Small intestine (tissue), 7 donors: Measurements from ENCODE around the gene PCDHGA1. TPM values are rescaled to one million over a fixed set of nuclear protein-coding genes. Genes with fewer than 3 reads are reported as not detected.

Experiments
- DNase-seq, 2 donors: peaks; one replicate each; pipeline versions ENCODE4 v3.0.0 to v3.0.0-alpha.2; 2013
- FAIRE-seq: peaks from 2 replicates; lab custom pipeline; 2012; peaks lifted over from hg19 to GRCh38; lab: Jason Lieb, UNC
- H3K27ac ChIP-seq, 3 donors: one replicate each; pipeline ENCODE4 v1.5.1; 2013; ENCODE audit warnings: low read length in 2 of 3, mild to moderate bottlenecking in 2 of 3, control low read depth in 1 of 3, inconsistent platforms in 1 of 3, low read depth in 1 of 3, moderate library complexity in 1 of 3
- H3K27me3 ChIP-seq, 3 donors: one replicate each; pipeline ENCODE4 v1.6.1; 2013; ENCODE audit warnings: low read length in 3 of 3, inconsistent platforms in 1 of 3; ENCODE audit not compliant: control insufficient read depth in 3 of 3, insufficient read depth in 3 of 3
- H3K36me3 ChIP-seq, 3 donors: one replicate each; pipeline ENCODE4 v1.6.1; 2013; ENCODE audit warnings: low read length in 3 of 3, inconsistent platforms in 1 of 3, low read depth in 1 of 3, mild to moderate bottlenecking in 1 of 3, moderate library complexity in 1 of 3; ENCODE audit not compliant: control insufficient read depth in 3 of 3, insufficient read depth in 2 of 3
- H3K4me1 ChIP-seq, 3 donors: one replicate each; pipeline ENCODE4 v1.6.1; 2013; ENCODE audit warnings: low read length in 2 of 3, inconsistent platforms in 1 of 3, low read depth in 1 of 3, mild to moderate bottlenecking in 1 of 3, moderate library complexity in 1 of 3; ENCODE audit not compliant: control insufficient read depth in 3 of 3, insufficient read depth in 2 of 3
- H3K4me3 ChIP-seq, 3 donors: one replicate each; pipeline ENCODE4 v1.5.1; 2013; ENCODE audit warnings: low read length in 3 of 3, control low read depth in 1 of 3, inconsistent platforms in 1 of 3, low read depth in 1 of 3, mild to moderate bottlenecking in 1 of 3, moderate library complexity in 1 of 3
- H3K9me3 ChIP-seq, 2 donors: one replicate each; pipeline ENCODE4 v1.6.1; 2013; ENCODE audit warnings: low read depth in 1 of 2, low read length in 1 of 2; ENCODE audit not compliant: control insufficient read depth in 2 of 2, insufficient read depth in 1 of 2
- WGBS, 3 donors: extraction: QIAGEN DNeasy Blood & Tissue Kit; methylation state at CpG; one replicate each; pipeline ENCODE4 v1.1.7; 2013; 5-methylcytosine and 5-hydroxymethylcytosine counted together
- polyA plus RNA-seq, 4 donors: library from polyadenylated mRNA; stranded (reverse) in 3 of 4; unstranded in 1 of 4; fragments of 200-250 nt in 3 of 4; fragments of 120-200 nt in 1 of 4; gene quantifications; one replicate each; pipeline versions ENCODE4 v1.2.1 to v1.2.3, GENCODE V29; 2013
- donor health status: healthy with polysubstance abuse.
- donor health status: control.
- donor health status: control.
- donor health status: Bipolar disorder and iron deficiency.
- donor health status: healthy.

PCDHGA1 gene
- polyA plus RNA-seq, 4 donors: 0.10 to 0.27 (median 0.13) TPM; not detected in 1

DNA sequence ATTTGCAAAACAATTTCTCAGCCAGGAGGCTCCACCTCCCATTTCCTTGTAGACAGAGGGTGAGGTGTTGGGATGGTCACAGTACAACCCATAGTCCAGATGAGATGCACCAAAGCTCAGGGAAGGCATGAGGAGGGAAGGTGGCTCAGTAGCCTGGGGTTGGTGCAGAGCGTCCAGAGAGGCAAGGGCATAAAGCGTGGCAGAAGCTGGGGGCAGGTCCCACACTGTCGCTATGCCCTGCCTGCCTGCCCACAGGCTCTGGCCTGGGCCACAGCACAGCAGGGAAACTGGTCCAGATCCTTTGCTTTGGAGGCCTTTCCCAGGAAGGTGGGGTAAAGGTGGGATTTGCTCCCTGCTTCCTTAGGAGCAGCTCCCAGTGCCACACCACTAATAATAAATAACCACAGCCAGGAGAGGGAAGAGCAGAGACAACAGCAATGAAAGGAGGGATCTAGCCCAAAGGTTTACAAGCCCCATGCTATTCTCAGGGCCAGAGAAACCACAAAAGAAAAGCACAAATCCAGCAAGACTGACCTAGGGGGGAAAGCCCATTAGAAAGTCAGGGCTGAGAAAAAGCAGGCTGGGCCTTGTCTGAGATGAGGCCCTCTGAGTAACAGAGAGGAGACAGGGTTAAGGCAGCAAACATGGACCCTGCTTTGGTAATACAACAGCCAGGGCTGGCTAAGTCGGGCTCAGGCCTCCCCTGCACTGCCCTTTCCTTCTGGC is 185.8 kb downstream of the PCDHGA1 start:
- WGBS, 3 donors: 85 to 92% (median 86%) methylated on average over 4 of the region's 4 CpGs
- no peak overlapping the region for H3K4me3 ChIP-seq
- H3K36me3 ChIP-seq: peaks cover 0 to 57% (median 22%) of the 10 kb centered on the region in 3 donors
- no peak for FAIRE-seq
- H3K27ac ChIP-seq: no peak overlapping the region
- no peak for DNase-seq
- H3K27me3 ChIP-seq: peaks cover 0 to 2% (median 0%) of the 10 kb centered on the region in 3 donors
- peaks cover 0 to 18% (median 0%) of the 10 kb centered on the region in 3 donors for H3K4me1 ChIP-seq
- H3K9me3 ChIP-seq: no peaks in the 10 kb centered on the region

DNA sequence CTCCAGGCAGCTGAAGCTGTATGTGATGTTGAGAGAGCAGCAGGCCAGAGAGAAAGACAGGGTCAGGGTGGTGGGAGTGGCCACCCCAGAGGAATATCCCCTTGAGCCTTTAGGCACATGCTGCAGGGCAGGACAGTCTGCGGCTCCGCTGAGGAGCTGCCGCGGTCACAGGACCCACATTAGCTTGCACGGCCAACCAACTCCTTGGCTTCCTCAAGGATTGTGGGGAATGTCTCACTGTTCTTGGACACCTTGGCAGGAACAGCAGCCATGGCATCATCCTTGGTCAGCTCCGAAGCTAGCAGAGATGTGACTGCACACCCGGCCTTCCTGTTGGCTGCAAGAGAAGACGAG is 186.3 kb downstream of the PCDHGA1 start:
- H3K4me3 ChIP-seq: no peak overlapping the region
- no peak for DNase-seq
- peaks cover 0 to 52% (median 25%) of the 10 kb centered on the region in 3 donors for H3K36me3 ChIP-seq
- peaks cover 0 to 23% (median 0%) of the 10 kb centered on the region in 3 donors for H3K4me1 ChIP-seq
- WGBS, 3 donors: 88 to 98% (median 93%) methylated on average over 8 of the region's 8 CpGs
- H3K27ac ChIP-seq: no peak overlapping the region
- no peaks in the 10 kb centered on the region for H3K9me3 ChIP-seq
- FAIRE-seq: no peak
- H3K27me3 ChIP-seq: peaks cover 0 to 2% (median 0%) of the 10 kb centered on the region in 3 donors

DNA sequence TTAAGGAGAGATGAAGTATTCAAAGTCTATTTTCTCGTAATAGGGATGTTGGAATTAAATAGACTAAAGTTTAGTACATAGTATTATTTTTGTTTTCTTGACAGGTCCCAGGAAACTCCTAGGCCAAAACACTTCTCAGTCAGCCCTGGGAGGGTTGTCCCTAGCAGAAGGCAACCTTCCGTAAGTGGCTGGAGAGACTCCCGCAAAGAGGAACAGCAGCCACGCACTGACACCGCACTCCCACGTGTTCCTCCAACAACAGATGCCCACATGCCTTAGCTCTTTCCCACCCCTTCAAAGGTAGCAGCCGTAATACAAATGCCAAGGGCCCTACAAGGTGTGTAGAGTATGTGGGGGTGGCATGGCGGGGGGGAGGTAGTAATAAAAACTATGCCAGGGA is 187.0 kb downstream of the PCDHGA1 start:
- Histone ChIP-seq H3K36me3 (peaks cover 4 to 47% (median 26%) of the 10 kb centered on the region in 3 donors), H3K27me3 (peaks cover 0 to 2% (median 0%) of the 10 kb centered on the region in 3 donors), H3K4me3 (no peak overlapping the region), H3K4me1 (peaks cover 0 to 24% (median 2%) of the 10 kb centered on the region in 3 donors), H3K9me3 (no peaks in the 10 kb centered on the region), H3K27ac (no peak overlapping the region)
- no peak for DNase-seq
- WGBS, 3 donors: 86 to 98% (median 95%) methylated on average over 8 of the region's 8 CpGs
- FAIRE-seq: no peak

DNA sequence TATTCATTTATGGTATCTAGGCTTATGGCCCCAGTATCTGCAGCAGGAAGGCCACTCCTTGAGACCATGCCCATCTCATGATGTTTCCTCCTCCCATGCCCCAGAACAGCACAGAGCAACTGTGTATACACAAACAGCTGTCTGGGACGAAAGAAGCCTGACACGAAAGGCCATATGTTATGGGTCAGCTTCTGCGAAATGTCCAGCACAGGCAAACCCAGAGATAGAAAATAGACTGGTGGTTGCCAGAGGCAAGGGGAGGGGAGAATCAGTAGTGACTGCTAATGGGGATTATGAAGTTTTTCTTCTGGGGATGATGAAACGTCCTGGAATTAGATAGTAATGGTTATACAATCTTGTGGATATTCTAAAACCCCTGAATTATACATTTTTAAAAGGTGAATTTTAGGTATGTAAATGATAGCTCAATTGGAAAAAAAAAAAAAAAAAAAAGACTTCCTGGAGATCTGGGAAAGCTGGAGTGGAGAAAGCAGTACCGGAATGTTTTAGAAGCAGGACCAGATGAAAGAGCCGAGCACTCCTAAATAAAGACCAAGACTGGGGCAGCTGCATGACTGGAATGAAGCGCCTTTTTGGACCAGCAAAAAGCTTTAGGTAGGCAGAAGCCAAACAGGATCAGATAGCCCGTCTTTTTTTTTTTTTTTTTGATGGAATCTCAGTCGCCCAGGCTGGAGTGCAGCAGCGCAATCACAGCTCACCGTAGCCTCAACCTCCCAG is 187.7 kb downstream of the PCDHGA1 start:
- FAIRE-seq (no peak), DNase-seq (no peak)
- H3K4me1 ChIP-seq: peaks cover 0 to 21% (median 2%) of the 10 kb centered on the region in 3 donors
- H3K27me3 ChIP-seq: peaks cover 0 to 2% (median 0%) of the 10 kb centered on the region in 3 donors
- WGBS, 3 donors: 81 to 92% (median 91%) methylated on average over 11 of the region's 11 CpGs
- H3K9me3 ChIP-seq: no peaks in the 10 kb centered on the region
- no peak overlapping the region for H3K4me3 ChIP-seq
- H3K36me3 ChIP-seq: peaks cover 4 to 47% (median 29%) of the 10 kb centered on the region in 3 donors
- H3K27ac ChIP-seq: no peak overlapping the region

DNA sequence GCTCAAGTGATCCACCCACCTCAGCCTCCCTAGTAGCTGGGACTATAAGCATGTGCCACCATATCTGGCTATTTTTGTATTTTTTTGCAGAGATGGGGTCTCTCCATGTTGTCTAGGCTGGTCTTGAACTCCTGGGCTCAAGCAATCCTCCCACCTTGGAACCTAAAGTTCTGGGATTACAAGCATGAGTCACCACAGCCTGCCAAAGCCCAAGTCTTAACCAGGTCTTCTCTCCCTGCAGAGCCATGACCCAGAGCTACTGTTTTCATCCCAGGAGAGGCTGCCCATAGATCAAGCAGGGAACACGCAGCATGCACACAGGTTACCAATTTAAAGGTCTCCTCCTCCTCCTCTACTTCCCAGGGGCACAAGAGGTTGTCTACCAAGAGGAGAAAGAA is 188.3 kb downstream of the PCDHGA1 start:
- DNase-seq (no peak), FAIRE-seq (no peak)
- H3K27ac ChIP-seq: no peak overlapping the region
- no peaks in the 10 kb centered on the region for H3K9me3 ChIP-seq
- H3K4me1 ChIP-seq: peaks cover 0 to 15% (median 2%) of the 10 kb centered on the region in 3 donors
- peaks cover 0 to under 1% (median 0%) of the 10 kb centered on the region in 3 donors for H3K27me3 ChIP-seq
- H3K4me3 ChIP-seq: no peak overlapping the region
- H3K36me3 ChIP-seq: peaks cover 7 to 49% (median 29%) of the 10 kb centered on the region in 3 donors
- WGBS, 3 donors: 93 to 100% (median 100%) methylated on average over 1 of the region's 1 CpG

DNA sequence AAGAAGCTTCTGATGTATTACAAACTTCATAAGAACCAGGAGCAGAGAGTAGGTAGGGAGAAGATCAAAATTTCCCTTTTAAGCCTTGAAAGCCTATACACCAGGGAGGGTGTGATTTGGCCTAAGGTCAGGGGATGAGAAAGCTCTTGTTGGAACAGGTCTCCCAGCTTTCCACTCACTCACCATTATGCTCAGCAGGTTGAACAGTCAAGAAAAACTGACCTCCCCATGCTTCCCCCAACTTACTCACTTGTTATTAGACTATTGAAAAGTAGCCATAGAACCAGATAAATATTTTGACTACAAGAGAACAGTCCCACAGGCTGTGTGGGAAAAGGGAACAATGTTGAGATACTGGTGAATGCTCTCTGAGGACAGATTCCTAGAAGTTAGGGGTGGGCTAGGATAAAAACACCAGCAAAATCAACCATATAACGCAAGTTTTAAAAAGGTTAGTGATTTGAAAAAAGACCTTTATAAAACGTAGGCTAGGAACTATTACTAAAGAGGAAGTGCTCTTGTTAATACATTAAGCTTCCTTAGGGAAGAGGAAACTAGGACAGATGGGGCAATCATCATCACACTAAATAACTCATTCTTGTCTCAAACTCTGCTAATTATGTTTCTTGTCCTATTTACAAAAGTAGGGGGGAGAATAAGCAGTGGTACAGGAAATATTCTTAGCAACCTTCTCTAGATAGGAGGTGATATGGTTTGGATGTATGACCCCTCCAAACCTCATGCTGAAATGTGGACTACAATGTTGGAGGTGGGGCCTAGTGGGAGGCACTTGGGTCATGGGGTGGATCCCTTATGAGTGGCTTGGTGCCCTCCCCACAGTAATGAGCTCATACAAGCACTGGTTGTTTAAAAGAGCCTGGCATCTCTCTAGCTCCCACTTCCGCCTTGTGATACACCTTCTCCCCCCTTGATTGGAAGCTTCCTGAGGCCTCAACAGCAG is 189.6 kb downstream of the PCDHGA1 start:
- H3K4me3 ChIP-seq: no peak overlapping the region
- peaks cover under 1 to 14% (median 2%) of the 10 kb centered on the region in 3 donors for H3K4me1 ChIP-seq
- DNase-seq (no peak), FAIRE-seq (no peak)
- no peaks in the 10 kb centered on the region for H3K9me3 ChIP-seq
- no peaks in the 10 kb centered on the region for H3K27me3 ChIP-seq
- peak overlapping the region in 1 of 3 donors; percentile 29 for H3K27ac ChIP-seq
- 76 to 97% (median 84%) methylated on average over 3 of the region's 3 CpGs for WGBS, 3 donors
- peaks cover 7 to 52% (median 37%) of the 10 kb centered on the region in 3 donors for H3K36me3 ChIP-seq

DNA sequence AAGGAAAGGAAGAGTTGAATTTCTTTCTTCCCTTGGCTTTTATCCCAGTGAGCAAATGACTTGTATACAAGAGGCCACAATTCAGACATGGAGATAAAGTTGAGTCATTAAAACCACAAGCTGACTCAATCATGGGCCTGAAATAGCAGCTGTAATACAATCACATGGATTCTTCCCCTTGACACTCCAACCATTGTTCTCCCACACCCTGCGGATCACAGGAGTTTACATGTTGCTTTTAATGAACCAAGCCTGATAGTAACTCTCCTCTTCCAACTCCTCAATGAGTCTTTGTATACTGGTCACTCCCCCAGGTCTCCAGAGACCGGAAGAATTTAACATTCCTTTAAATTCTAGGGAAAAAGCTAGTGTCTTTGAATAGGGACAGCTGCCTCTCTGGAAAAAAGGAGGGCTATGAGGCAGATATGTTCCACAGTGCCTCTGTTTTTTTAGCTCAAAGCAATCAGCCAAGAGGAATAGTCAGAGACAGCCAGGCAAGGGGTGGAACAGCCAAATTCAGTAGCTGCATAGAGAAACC is 191.0 kb downstream of the PCDHGA1 start:
- Histone ChIP-seq H3K9me3 (no peaks in the 10 kb centered on the region), H3K4me3 (no peak overlapping the region), H3K36me3 (peaks cover 7 to 48% (median 42%) of the 10 kb centered on the region in 3 donors), H3K4me1 (peaks cover 2 to 25% (median 4%) of the 10 kb centered on the region in 3 donors), H3K27me3 (no peaks in the 10 kb centered on the region), H3K27ac (peak overlapping the region in 2 of 3 donors; percentile 55 to 83)
- 35 to 37% (median 35%) methylated on average over 2 of the region's 2 CpGs for WGBS, 3 donors
- FAIRE-seq (peak; percentile 15), DNase-seq (peak; percentile 41 to 59)
